HEK293 (cell line): ENCODE measurements around the gene ANKZF1.
A peak's percentile ranks its signal among the peaks of the same experiment; 100 is the strongest.

Experiments
- CTCF ChIA-PET: fragments of 350-600 bp; formaldehyde crosslinking; extraction: SDS; loops from one replicate; lab custom pipeline; 2021; ENCODE audit warnings: antibody characterized with exemption; lab: Yijun Ruan, JAX
- POLR2A ChIA-PET: fragments of 300-600 bp; formaldehyde crosslinking; extraction: SDS; loops from one replicate; lab custom pipeline; 2020; ENCODE audit warnings: antibody characterized with exemption, inconsistent platforms; lab: Yijun Ruan, JAX
- H3K27ac ChIP-seq: fragments of 200-500 bp; sonication (Bioruptor generic); 2 replicates; pipeline ENCODE4 v1.5.1; 2014; ENCODE audit warnings: low read depth, low read length, control low read depth, inconsistent platforms; ENCODE audit errors: extremely low read depth
- H3K36me3 ChIP-seq, 2 experiments: fragments of 200-500 bp in 1 of 2; sonication (Bioruptor generic) in 1 of 2; 1 replicate in 1 of 2; 2 replicates in 1 of 2; pipeline ENCODE4 v1.5.1; 2014 to 2017; ENCODE audit warnings: inconsistent platforms in 2 of 2, low read length in 2 of 2; ENCODE audit not compliant: control insufficient read depth in 2 of 2, insufficient read depth in 1 of 2
- H3K4me1 ChIP-seq: fragments of 200-500 bp; sonication (Bioruptor generic); 2 replicates; pipeline ENCODE4 v1.5.1; 2014; ENCODE audit warnings: mild to moderate bottlenecking, low read length, inconsistent platforms; ENCODE audit not compliant: control insufficient read depth, insufficient read depth
- H3K4me3 ChIP-seq: 2 replicates; pipeline ENCODE4 v1.5.1; 2011; ENCODE audit warnings: low read depth, mild to moderate bottlenecking, control low read depth, low read length, moderate library complexity
- H3K9me3 ChIP-seq: fragments of 200-500 bp; sonication (Bioruptor generic); 2 replicates; pipeline ENCODE4 v1.5.1; 2014; ENCODE audit warnings: low read depth, low read length, inconsistent platforms; ENCODE audit not compliant: control insufficient read depth, insufficient read depth
- IKZF3 ChIP-seq: fragments of 450-650 bp; IDR thresholded peaks from 2 replicates; pipeline ENCODE4 v1.5.0; 2018; ENCODE audit warnings: missing biosample characterization, mild to moderate bottlenecking, missing genetic modification characterization, moderate library complexity
- KLF1 ChIP-seq: fragments of 450-650 bp; formaldehyde crosslinking; IDR thresholded peaks from 2 replicates; pipeline ENCODE4 v1.5.1; 2016; ENCODE audit warnings: missing biosample characterization, missing genetic modification characterization
- KLF10 ChIP-seq: fragments of 450-650 bp; IDR thresholded peaks from 2 replicates; pipeline ENCODE4 v1.5.1; 2018; ENCODE audit warnings: missing biosample characterization, mild to moderate bottlenecking, missing genetic modification characterization
- KLF8 ChIP-seq: fragments of 450-650 bp; formaldehyde crosslinking; IDR thresholded peaks from 2 replicates; pipeline ENCODE4 v1.5.1; 2016; ENCODE audit warnings: missing biosample characterization, missing genetic modification characterization
- PBX3 ChIP-seq: sonication (generic); formaldehyde crosslinking; IDR thresholded peaks from 2 replicates; pipeline ENCODE4 v1.8.1; 2022; ENCODE audit warnings: mild to moderate bottlenecking, moderate library complexity, missing genetic modification reagents
- SCRT2 ChIP-seq: fragments of 450-650 bp; formaldehyde crosslinking; IDR thresholded peaks from 2 replicates; pipeline ENCODE4 v1.5.1; 2016; ENCODE audit warnings: missing biosample characterization, missing genetic modification characterization
- SP2 ChIP-seq: fragments of 450-650 bp; formaldehyde crosslinking; IDR thresholded peaks from 2 replicates; pipeline ENCODE4 v1.5.1; 2016; ENCODE audit warnings: missing biosample characterization, missing genetic modification characterization
- SP3 ChIP-seq: fragments of 450-650 bp; formaldehyde crosslinking; IDR thresholded peaks from 2 replicates; pipeline ENCODE4 v1.5.1; 2016; ENCODE audit warnings: missing biosample characterization, missing genetic modification characterization
- SP7 ChIP-seq: fragments of 450-650 bp; formaldehyde crosslinking; IDR thresholded peaks from 2 replicates; pipeline ENCODE4 v1.5.1; 2016; ENCODE audit warnings: missing biosample characterization, missing genetic modification characterization
- TRIM28 ChIP-seq: IDR thresholded peaks from 2 replicates; pipeline ENCODE4 v1.6.1; 2011; ENCODE audit warnings: low read length, control low read depth, borderline replicate concordance
- YY1 ChIP-seq: fragments of 450-650 bp; formaldehyde crosslinking; IDR thresholded peaks from 2 replicates; pipeline ENCODE4 v1.5.1; 2018; ENCODE audit warnings: missing biosample characterization, missing genetic modification characterization
- ZBTB17 ChIP-seq: fragments of 450-650 bp; formaldehyde crosslinking; IDR thresholded peaks from 2 replicates; pipeline ENCODE4 v1.5.1; 2016; ENCODE audit warnings: missing biosample characterization, missing genetic modification characterization
- ZBTB26 ChIP-seq: fragments of 450-650 bp; formaldehyde crosslinking; optimal IDR thresholded peaks from 2 replicates; pipeline ENCODE3; 2016; ENCODE audit warnings: missing biosample characterization, mild to moderate bottlenecking, missing genetic modification characterization
- ZNF157 ChIP-seq: fragments of 450-650 bp; formaldehyde crosslinking; IDR thresholded peaks from 2 replicates; pipeline ENCODE4 v1.5.1; 2016; ENCODE audit warnings: missing biosample characterization, missing genetic modification characterization
- ZNF2 ChIP-seq: fragments of 450-650 bp; formaldehyde crosslinking; IDR thresholded peaks from 2 replicates; pipeline ENCODE4 v1.5.1; 2016; ENCODE audit warnings: missing biosample characterization, missing genetic modification characterization
- ZNF211 ChIP-seq: fragments of 450-650 bp; formaldehyde crosslinking; IDR thresholded peaks from 2 replicates; pipeline ENCODE4 v1.5.1; 2016; ENCODE audit warnings: low read depth, missing biosample characterization, missing genetic modification characterization
- ZNF350 ChIP-seq: fragments of 450-650 bp; formaldehyde crosslinking; IDR thresholded peaks from 2 replicates; pipeline ENCODE4 v1.5.0; 2017; ENCODE audit warnings: missing biosample characterization, mild to moderate bottlenecking, missing genetic modification characterization
- ZNF529 ChIP-seq: fragments of 450-650 bp; formaldehyde crosslinking; IDR thresholded peaks from 2 replicates; pipeline ENCODE4 v1.5.1; 2017; ENCODE audit warnings: missing genetic modification characterization, missing biosample characterization; ENCODE audit not compliant: insufficient replicate concordance
- ZNF561 ChIP-seq: fragments of 450-650 bp; IDR thresholded peaks from 2 replicates; pipeline ENCODE4 v1.5.1; 2018; ENCODE audit warnings: missing biosample characterization, missing genetic modification characterization, borderline replicate concordance
- ZNF580 ChIP-seq: fragments of 450-650 bp; formaldehyde crosslinking; IDR thresholded peaks from 2 replicates; pipeline ENCODE4 v1.5.1; 2016; ENCODE audit warnings: missing biosample characterization, missing genetic modification characterization
- ZNF600 ChIP-seq: fragments of 450-650 bp; formaldehyde crosslinking; IDR thresholded peaks from 2 replicates; pipeline ENCODE4 v1.5.1; 2016; ENCODE audit warnings: missing biosample characterization, missing genetic modification characterization
- ZNF621 ChIP-seq: fragments of 450-650 bp; formaldehyde crosslinking; IDR thresholded peaks from 2 replicates; pipeline ENCODE4 v1.5.1; 2017; ENCODE audit warnings: missing biosample characterization, missing genetic modification characterization
- ZNF629 ChIP-seq: fragments of 450-650 bp; formaldehyde crosslinking; IDR thresholded peaks from 2 replicates; pipeline ENCODE4 v1.5.1; 2017; ENCODE audit warnings: missing biosample characterization, missing genetic modification characterization
- ZNF776 ChIP-seq: fragments of 450-650 bp; formaldehyde crosslinking; IDR thresholded peaks from 2 replicates; pipeline ENCODE4 v1.5.0; 2017; ENCODE audit warnings: missing biosample characterization, missing genetic modification characterization, borderline replicate concordance
- ZSCAN23 ChIP-seq: fragments of 450-650 bp; formaldehyde crosslinking; IDR thresholded peaks from 2 replicates; pipeline ENCODE4 v1.5.1; 2016; ENCODE audit warnings: missing biosample characterization, missing genetic modification characterization
- ZSCAN30 ChIP-seq: fragments of 450-650 bp; IDR thresholded peaks from 2 replicates; pipeline ENCODE4 v1.5.1; 2018; ENCODE audit warnings: missing biosample characterization, mild to moderate bottlenecking, missing genetic modification characterization, moderate library complexity
- TF ChIP-seq, protein P1 (sequence below): fragments of 450-650 bp; formaldehyde crosslinking; IDR thresholded peaks from 2 replicates; pipeline ENCODE4 v1.5.1; 2016; ENCODE audit warnings: missing biosample characterization, missing genetic modification characterization, borderline replicate concordance

Gene ANKZF1, protein sequence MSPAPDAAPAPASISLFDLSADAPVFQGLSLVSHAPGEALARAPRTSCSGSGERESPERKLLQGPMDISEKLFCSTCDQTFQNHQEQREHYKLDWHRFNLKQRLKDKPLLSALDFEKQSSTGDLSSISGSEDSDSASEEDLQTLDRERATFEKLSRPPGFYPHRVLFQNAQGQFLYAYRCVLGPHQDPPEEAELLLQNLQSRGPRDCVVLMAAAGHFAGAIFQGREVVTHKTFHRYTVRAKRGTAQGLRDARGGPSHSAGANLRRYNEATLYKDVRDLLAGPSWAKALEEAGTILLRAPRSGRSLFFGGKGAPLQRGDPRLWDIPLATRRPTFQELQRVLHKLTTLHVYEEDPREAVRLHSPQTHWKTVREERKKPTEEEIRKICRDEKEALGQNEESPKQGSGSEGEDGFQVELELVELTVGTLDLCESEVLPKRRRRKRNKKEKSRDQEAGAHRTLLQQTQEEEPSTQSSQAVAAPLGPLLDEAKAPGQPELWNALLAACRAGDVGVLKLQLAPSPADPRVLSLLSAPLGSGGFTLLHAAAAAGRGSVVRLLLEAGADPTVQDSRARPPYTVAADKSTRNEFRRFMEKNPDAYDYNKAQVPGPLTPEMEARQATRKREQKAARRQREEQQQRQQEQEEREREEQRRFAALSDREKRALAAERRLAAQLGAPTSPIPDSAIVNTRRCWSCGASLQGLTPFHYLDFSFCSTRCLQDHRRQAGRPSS

GRCh38 chr2:219229305-219230058 is at the start of gene ANKZF1, which contains the start of gene ATG9A:
Gene ANKZF1, plus strand, starts transcription at chr2:219229806. Its CDS starts 452 bp downstream, at chr2:219230258.
Gene ATG9A, minus strand, starts transcription at chr2:219229636. Its CDS starts 1,612 bp downstream, at chr2:219228024.
- Histone ChIP-seq H3K27ac (peak within 1 kb of the TSS; percentile 81), H3K4me3 (peak within 1 kb of the TSS; percentile 83), H3K4me1 (peaks cover 4% of the 10 kb centered on the region; the same call in 1 of the 2 replicates), H3K9me3 (no peaks in the 10 kb centered on the region), H3K36me3 (peaks cover 17 to 65% of the 10 kb centered on the region in 2 experiments)
- ChIA-PET POLR2A (interaction anchor here (0.5 to 2.8 kb wide), 17 partner anchors 8 to 65 kb away, joined by 3 to 16 read pairs (median 5); partner anchors contain the start of genes ABCB6, CNPPD1, DNAJB2 and GLB1L), CTCF (interaction anchor here (0.7 to 9.1 kb wide), 9 partner anchors 10 to 68 kb away, joined by 3 to 65 read pairs (median 4); partner anchors contain the start of genes DNAJB2 and GLB1L)
- TF ChIP-seq ZNF211 (tag by site-specific recombination) (no peak), TRIM28 (0 out of 2 replicates have a peak, but pooled peaks have one; percentile 19), ZNF629 (peak; percentile 48; the same call in 1 of the 2 replicates), ZBTB17 (peak; percentile 97), ZNF157 (tag by site-specific recombination) (no peak), SP3 (tag by site-specific recombination) (peak; percentile 83), ZNF600 (tag by site-specific recombination) (peak; percentile 52; the same call in 1 of the 2 replicates), KLF1 (tag by site-specific recombination) (peak; percentile 90), KLF10 (tag by site-specific recombination) (peak; percentile 87), ZNF529 (tag by site-specific recombination) (no peak), ZNF621 (tag by site-specific recombination) (no peak), ZSCAN30 (tag by site-specific recombination) (peak; percentile 24; the same call in 1 of the 2 replicates), ZBTB26 (peak; percentile 85), SP2 (tag by site-specific recombination) (peak; percentile 98), PBX3 (CRISPR knock-in tag) (peak; percentile 99), ZNF561 (tag by site-specific recombination) (peak; percentile 32; the same call in 1 of the 2 replicates), ZNF350 (tag by site-specific recombination) (no peak), ZNF580 (tag by site-specific recombination) (no peak), IKZF3 (0 out of 2 replicates have a peak, but pooled peaks have one; percentile 26), ZNF2 (tag by site-specific recombination) (0 out of 2 replicates have a peak, but pooled peaks have one; percentile 57), ZNF776 (tag by site-specific recombination) (no peak), SP7 (peak; percentile 61), KLF8 (tag by site-specific recombination) (peak; percentile 81; the same call in 1 of the 2 replicates), YY1 (tag by site-specific recombination) (no peak), ZSCAN23 (tag by site-specific recombination) (no peak), SCRT2 (tag by site-specific recombination) (peak; percentile 79; the same call in 1 of the 2 replicates)
- TF ChIP-seq, protein P1, sequence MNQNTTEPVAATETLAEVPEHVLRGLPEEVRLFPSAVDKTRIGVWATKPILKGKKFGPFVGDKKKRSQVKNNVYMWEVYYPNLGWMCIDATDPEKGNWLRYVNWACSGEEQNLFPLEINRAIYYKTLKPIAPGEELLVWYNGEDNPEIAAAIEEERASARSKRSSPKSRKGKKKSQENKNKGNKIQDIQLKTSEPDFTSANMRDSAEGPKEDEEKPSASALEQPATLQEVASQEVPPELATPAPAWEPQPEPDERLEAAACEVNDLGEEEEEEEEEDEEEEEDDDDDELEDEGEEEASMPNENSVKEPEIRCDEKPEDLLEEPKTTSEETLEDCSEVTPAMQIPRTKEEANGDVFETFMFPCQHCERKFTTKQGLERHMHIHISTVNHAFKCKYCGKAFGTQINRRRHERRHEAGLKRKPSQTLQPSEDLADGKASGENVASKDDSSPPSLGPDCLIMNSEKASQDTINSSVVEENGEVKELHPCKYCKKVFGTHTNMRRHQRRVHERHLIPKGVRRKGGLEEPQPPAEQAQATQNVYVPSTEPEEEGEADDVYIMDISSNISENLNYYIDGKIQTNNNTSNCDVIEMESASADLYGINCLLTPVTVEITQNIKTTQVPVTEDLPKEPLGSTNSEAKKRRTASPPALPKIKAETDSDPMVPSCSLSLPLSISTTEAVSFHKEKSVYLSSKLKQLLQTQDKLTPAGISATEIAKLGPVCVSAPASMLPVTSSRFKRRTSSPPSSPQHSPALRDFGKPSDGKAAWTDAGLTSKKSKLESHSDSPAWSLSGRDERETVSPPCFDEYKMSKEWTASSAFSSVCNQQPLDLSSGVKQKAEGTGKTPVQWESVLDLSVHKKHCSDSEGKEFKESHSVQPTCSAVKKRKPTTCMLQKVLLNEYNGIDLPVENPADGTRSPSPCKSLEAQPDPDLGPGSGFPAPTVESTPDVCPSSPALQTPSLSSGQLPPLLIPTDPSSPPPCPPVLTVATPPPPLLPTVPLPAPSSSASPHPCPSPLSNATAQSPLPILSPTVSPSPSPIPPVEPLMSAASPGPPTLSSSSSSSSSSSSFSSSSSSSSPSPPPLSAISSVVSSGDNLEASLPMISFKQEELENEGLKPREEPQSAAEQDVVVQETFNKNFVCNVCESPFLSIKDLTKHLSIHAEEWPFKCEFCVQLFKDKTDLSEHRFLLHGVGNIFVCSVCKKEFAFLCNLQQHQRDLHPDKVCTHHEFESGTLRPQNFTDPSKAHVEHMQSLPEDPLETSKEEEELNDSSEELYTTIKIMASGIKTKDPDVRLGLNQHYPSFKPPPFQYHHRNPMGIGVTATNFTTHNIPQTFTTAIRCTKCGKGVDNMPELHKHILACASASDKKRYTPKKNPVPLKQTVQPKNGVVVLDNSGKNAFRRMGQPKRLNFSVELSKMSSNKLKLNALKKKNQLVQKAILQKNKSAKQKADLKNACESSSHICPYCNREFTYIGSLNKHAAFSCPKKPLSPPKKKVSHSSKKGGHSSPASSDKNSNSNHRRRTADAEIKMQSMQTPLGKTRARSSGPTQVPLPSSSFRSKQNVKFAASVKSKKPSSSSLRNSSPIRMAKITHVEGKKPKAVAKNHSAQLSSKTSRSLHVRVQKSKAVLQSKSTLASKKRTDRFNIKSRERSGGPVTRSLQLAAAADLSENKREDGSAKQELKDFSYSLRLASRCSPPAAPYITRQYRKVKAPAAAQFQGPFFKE (tag by site-specific recombination): no peak
